ENCODE measurements around the gene NECTIN2.
A peak's percentile ranks its signal among the peaks of the same experiment; 100 is the strongest.

NECTIN2 gene

GRCh38 chr19:44869733-44870470 is 23.8 kb downstream of the NECTIN2 start:
- no peaks in the 10 kb centered on the region for H3K9me3 ChIP-seq (ENCODE audit: control insufficient read depth in 2 of 2, low read length in 2 of 2)
- peaks cover 3 to 4% of the 10 kb centered on the region in 2 donors for H3K4me1 ChIP-seq (ENCODE audit: control insufficient read depth in 2 of 2, insufficient read depth in 2 of 2, low read length in 2 of 2)
- no peaks in the 10 kb centered on the region for H3K27me3 ChIP-seq (ENCODE audit: control insufficient read depth in 2 of 2, insufficient read depth in 2 of 2, low read length in 2 of 2)
- no peak overlapping the region for H3K9ac ChIP-seq (ENCODE audit: low read depth in 1 of 2, low read length in 2 of 2)
- H3K36me3 ChIP-seq (ENCODE audit: control insufficient read depth in 2 of 2, insufficient read depth in 2 of 2, low read length in 2 of 2): peaks cover 36 to 39% of the 10 kb centered on the region in 2 donors
- H3K27ac ChIP-seq (ENCODE audit: low read depth in 2 of 2, low read length in 2 of 2): no peak overlapping the region
- H3K4me3 ChIP-seq (ENCODE audit: low read length in 2 of 2): no peak overlapping the region

GRCh38 chr19:44871809-44872208 is 25.7 kb downstream of the NECTIN2 start:
- peaks cover 33 to 43% of the 10 kb centered on the region in 2 donors for H3K36me3 ChIP-seq (ENCODE audit: control insufficient read depth in 2 of 2, insufficient read depth in 2 of 2, low read length in 2 of 2)
- H3K4me1 ChIP-seq (ENCODE audit: control insufficient read depth in 2 of 2, insufficient read depth in 2 of 2, low read length in 2 of 2): peaks cover 8 to 11% of the 10 kb centered on the region in 2 donors
- H3K9ac ChIP-seq (ENCODE audit: low read depth in 1 of 2, low read length in 2 of 2): no peak overlapping the region
- H3K9me3 ChIP-seq (ENCODE audit: control insufficient read depth in 2 of 2, low read length in 2 of 2): no peaks in the 10 kb centered on the region
- no peak overlapping the region for H3K27ac ChIP-seq (ENCODE audit: low read depth in 2 of 2, low read length in 2 of 2)
- H3K27me3 ChIP-seq (ENCODE audit: control insufficient read depth in 2 of 2, insufficient read depth in 2 of 2, low read length in 2 of 2): no peaks in the 10 kb centered on the region
- no peak overlapping the region for H3K4me3 ChIP-seq (ENCODE audit: low read length in 2 of 2)

- Histone ChIP-seq H3K27ac (ENCODE audit: low read depth in 2 of 2, low read length in 2 of 2) (no peak overlapping the region), H3K36me3 (ENCODE audit: control insufficient read depth in 2 of 2, insufficient read depth in 2 of 2, low read length in 2 of 2) (peaks cover 33 to 39% of the 10 kb centered on the region in 2 donors), H3K4me3 (ENCODE audit: low read length in 2 of 2) (no peak overlapping the region)
Observed at GRCh38 chr19:44872661-44873060, 26.6 kb downstream of the NECTIN2 start.

GRCh38 chr19:44874317-44874716 is 28.2 kb downstream of the NECTIN2 start:
- H3K36me3 ChIP-seq (ENCODE audit: control insufficient read depth in 2 of 2, insufficient read depth in 2 of 2, low read length in 2 of 2): peaks cover 36 to 43% of the 10 kb centered on the region in 2 donors
- no peak overlapping the region for H3K9ac ChIP-seq (ENCODE audit: low read depth in 1 of 2, low read length in 2 of 2)
- H3K4me1 ChIP-seq (ENCODE audit: control insufficient read depth in 2 of 2, insufficient read depth in 2 of 2, low read length in 2 of 2): peaks cover 8 to 11% of the 10 kb centered on the region in 2 donors
- H3K27me3 ChIP-seq (ENCODE audit: control insufficient read depth in 2 of 2, insufficient read depth in 2 of 2, low read length in 2 of 2): no peaks in the 10 kb centered on the region
- no peak overlapping the region for H3K27ac ChIP-seq (ENCODE audit: low read depth in 2 of 2, low read length in 2 of 2)
- no peak overlapping the region for H3K4me3 ChIP-seq (ENCODE audit: low read length in 2 of 2)
- H3K9me3 ChIP-seq (ENCODE audit: control insufficient read depth in 2 of 2, low read length in 2 of 2): no peaks in the 10 kb centered on the region

More at GRCh38 chr19:44872661-44873060, 26.6 kb downstream of the NECTIN2 start:
- H3K27me3 ChIP-seq (ENCODE audit: control insufficient read depth in 2 of 2, insufficient read depth in 2 of 2, low read length in 2 of 2): no peaks in the 10 kb centered on the region
- peaks cover 8 to 11% of the 10 kb centered on the region in 2 donors for H3K4me1 ChIP-seq (ENCODE audit: control insufficient read depth in 2 of 2, insufficient read depth in 2 of 2, low read length in 2 of 2)
- no peaks in the 10 kb centered on the region for H3K9me3 ChIP-seq (ENCODE audit: control insufficient read depth in 2 of 2, low read length in 2 of 2)
- H3K9ac ChIP-seq (ENCODE audit: low read depth in 1 of 2, low read length in 2 of 2): no peak overlapping the region

- Histone ChIP-seq H3K27ac (ENCODE audit: low read depth in 2 of 2, low read length in 2 of 2) (peak overlapping the region in 1 of 2 donors; percentile 61), H3K9me3 (ENCODE audit: control insufficient read depth in 2 of 2, low read length in 2 of 2) (no peaks in the 10 kb centered on the region), H3K27me3 (ENCODE audit: control insufficient read depth in 2 of 2, insufficient read depth in 2 of 2, low read length in 2 of 2) (no peaks in the 10 kb centered on the region), H3K36me3 (ENCODE audit: control insufficient read depth in 2 of 2, insufficient read depth in 2 of 2, low read length in 2 of 2) (peaks cover 32 to 43% of the 10 kb centered on the region in 2 donors), H3K4me1 (ENCODE audit: control insufficient read depth in 2 of 2, insufficient read depth in 2 of 2, low read length in 2 of 2) (peaks cover 4 to 11% of the 10 kb centered on the region in 2 donors), H3K4me3 (ENCODE audit: low read length in 2 of 2) (peak overlapping the region in 1 of 2 donors; percentile 7), H3K9ac (ENCODE audit: low read depth in 1 of 2, low read length in 2 of 2) (no peak overlapping the region)
Observed at GRCh38 chr19:44875666-44876451, 29.8 kb downstream of the NECTIN2 start.

- Histone ChIP-seq H3K4me1 (ENCODE audit: control insufficient read depth in 2 of 2, insufficient read depth in 2 of 2, low read length in 2 of 2) (peaks cover 4 to 11% of the 10 kb centered on the region in 2 donors), H3K36me3 (ENCODE audit: control insufficient read depth in 2 of 2, insufficient read depth in 2 of 2, low read length in 2 of 2) (peaks cover 28 to 38% of the 10 kb centered on the region in 2 donors), H3K27ac (ENCODE audit: low read depth in 2 of 2, low read length in 2 of 2) (no peak overlapping the region), H3K4me3 (ENCODE audit: low read length in 2 of 2) (no peak overlapping the region), H3K27me3 (ENCODE audit: control insufficient read depth in 2 of 2, insufficient read depth in 2 of 2, low read length in 2 of 2) (no peaks in the 10 kb centered on the region), H3K9ac (ENCODE audit: low read depth in 1 of 2, low read length in 2 of 2) (no peak overlapping the region), H3K9me3 (ENCODE audit: control insufficient read depth in 2 of 2, low read length in 2 of 2) (no peaks in the 10 kb centered on the region)
Observed at GRCh38 chr19:44876930-44877535, 30.9 kb downstream of the NECTIN2 start.

- peaks cover 4 to 11% of the 10 kb centered on the region in 2 donors for H3K4me1 ChIP-seq (ENCODE audit: control insufficient read depth in 2 of 2, insufficient read depth in 2 of 2, low read length in 2 of 2)
- H3K9me3 ChIP-seq (ENCODE audit: control insufficient read depth in 2 of 2, low read length in 2 of 2): no peaks in the 10 kb centered on the region
- no peak overlapping the region for H3K27ac ChIP-seq (ENCODE audit: low read depth in 2 of 2, low read length in 2 of 2)
- H3K4me3 ChIP-seq (ENCODE audit: low read length in 2 of 2): no peak overlapping the region
- H3K36me3 ChIP-seq (ENCODE audit: control insufficient read depth in 2 of 2, insufficient read depth in 2 of 2, low read length in 2 of 2): peaks cover 18 to 28% of the 10 kb centered on the region in 2 donors
- no peaks in the 10 kb centered on the region for H3K27me3 ChIP-seq (ENCODE audit: control insufficient read depth in 2 of 2, insufficient read depth in 2 of 2, low read length in 2 of 2)
- no peak overlapping the region for H3K9ac ChIP-seq (ENCODE audit: low read depth in 1 of 2, low read length in 2 of 2)
Observed at GRCh38 chr19:44878120-44878865, 32.2 kb downstream of the NECTIN2 start.

- Histone ChIP-seq H3K4me3 (ENCODE audit: low read length in 2 of 2) (no peak overlapping the region), H3K9me3 (ENCODE audit: control insufficient read depth in 2 of 2, low read length in 2 of 2) (no peaks in the 10 kb centered on the region), H3K27ac (ENCODE audit: low read depth in 2 of 2, low read length in 2 of 2) (no peak overlapping the region), H3K4me1 (ENCODE audit: control insufficient read depth in 2 of 2, insufficient read depth in 2 of 2, low read length in 2 of 2) (peaks cover 4 to 11% of the 10 kb centered on the region in 2 donors), H3K9ac (ENCODE audit: low read depth in 1 of 2, low read length in 2 of 2) (no peak overlapping the region), H3K36me3 (ENCODE audit: control insufficient read depth in 2 of 2, insufficient read depth in 2 of 2, low read length in 2 of 2) (peaks cover 6 to 19% of the 10 kb centered on the region in 2 donors), H3K27me3 (ENCODE audit: control insufficient read depth in 2 of 2, insufficient read depth in 2 of 2, low read length in 2 of 2) (no peaks in the 10 kb centered on the region)
Observed at GRCh38 chr19:44879309-44880065, 33.4 kb downstream of the NECTIN2 start.

- Histone ChIP-seq H3K9me3 (ENCODE audit: control insufficient read depth in 2 of 2, low read length in 2 of 2) (no peaks in the 10 kb centered on the region), H3K4me3 (ENCODE audit: low read length in 2 of 2) (no peak overlapping the region), H3K4me1 (ENCODE audit: control insufficient read depth in 2 of 2, insufficient read depth in 2 of 2, low read length in 2 of 2) (no peaks in the 10 kb centered on the region), H3K27me3 (ENCODE audit: control insufficient read depth in 2 of 2, insufficient read depth in 2 of 2, low read length in 2 of 2) (no peaks in the 10 kb centered on the region), H3K27ac (ENCODE audit: low read depth in 2 of 2, low read length in 2 of 2) (no peak overlapping the region), H3K9ac (ENCODE audit: low read depth in 1 of 2, low read length in 2 of 2) (no peak overlapping the region), H3K36me3 (ENCODE audit: control insufficient read depth in 2 of 2, insufficient read depth in 2 of 2, low read length in 2 of 2) (peaks cover 3 to 9% of the 10 kb centered on the region in 2 donors)
Observed at GRCh38 chr19:44882063-44882462, 36.0 kb downstream of the NECTIN2 start.

Data from mucosa of rectum (tissue), 2 donors.